GM19238 (cell line): ENCODE results near the gene MIDN.

Experiments used
- DNase-seq: peaks from one replicate; pipeline ENCODE4 v3.0.0; 2011; ENCODE audit warnings: low spot score; ENCODE audit not compliant: insufficient read length

The MIDN gene

GRCh38 chr19:1232652-1233072 is 15.7 kb upstream of the MIDN start:
- DNase-seq, result no peak

- DNase-seq, result no peak
Measured at GRCh38 chr19:1233115-1233667, 15.2 kb upstream of the MIDN start.

- no peak for DNase-seq
Measured at GRCh38 chr19:1234051-1234954, 14.1 kb upstream of the MIDN start.

GRCh38 chr19:1234955-1235380 is 13.4 kb upstream of the MIDN start:
- DNase-seq, result no peak

GRCh38 chr19:1235625-1236538 is 12.5 kb upstream of the MIDN start:
- no peak for DNase-seq

- DNase-seq, result no peak
Measured at GRCh38 chr19:1236576-1236975, 11.8 kb upstream of the MIDN start.

- DNase-seq, result no peak
Measured at GRCh38 chr19:1237027-1237659, 11.2 kb upstream of the MIDN start.

- no peak for DNase-seq
Measured at GRCh38 chr19:1237754-1238368, 10.5 kb upstream of the MIDN start, which contains the start of gene CBARP. Gene CBARP (minus strand): TSS chr19:1238005. CDS start chr19:1236100, 1,905 bp downstream.

GRCh38 chr19:1238369-1239303 is 9.7 kb upstream of the MIDN start:
- no peak for DNase-seq

GRCh38 chr19:1239420-1239795 is 9.0 kb upstream of the MIDN start:
- DNase-seq, result no peak

- peak; percentile 100 for DNase-seq
Measured at GRCh38 chr19:1239796-1240737, 8.3 kb upstream of the MIDN start.

GRCh38 chr19:1240925-1241324 is 7.5 kb upstream of the MIDN start:
- DNase-seq, result no peak

- peak; percentile 100 for DNase-seq
Measured at GRCh38 chr19:1241417-1242095, 6.8 kb upstream of the MIDN start, which contains the start of gene ATP5F1D. Gene ATP5F1D (plus strand): TSS chr19:1241751. CDS start chr19:1241851, 100 bp downstream.

- peak; percentile 96 for DNase-seq
Measured at GRCh38 chr19:1243768-1244692, 4.4 kb upstream of the MIDN start.

- no peak for DNase-seq
Measured at GRCh38 chr19:1244693-1245451, 3.5 kb upstream of the MIDN start.
